CD1c-positive myeloid dendritic cell (primary cell): Measurements from ENCODE around the gene RHNO1.
"Not testable (repeated sequence)": the region's sequence is repeated elsewhere in the genome, so short reads cannot be mapped to it uniquely, and the experiment has no call there.

Experiments used
- DNase-seq: peaks from one replicate; pipeline ENCODE4 v3.0.0-alpha.2; 2016; ENCODE audit errors: extremely low spot score

The RHNO1 gene

DNA sequence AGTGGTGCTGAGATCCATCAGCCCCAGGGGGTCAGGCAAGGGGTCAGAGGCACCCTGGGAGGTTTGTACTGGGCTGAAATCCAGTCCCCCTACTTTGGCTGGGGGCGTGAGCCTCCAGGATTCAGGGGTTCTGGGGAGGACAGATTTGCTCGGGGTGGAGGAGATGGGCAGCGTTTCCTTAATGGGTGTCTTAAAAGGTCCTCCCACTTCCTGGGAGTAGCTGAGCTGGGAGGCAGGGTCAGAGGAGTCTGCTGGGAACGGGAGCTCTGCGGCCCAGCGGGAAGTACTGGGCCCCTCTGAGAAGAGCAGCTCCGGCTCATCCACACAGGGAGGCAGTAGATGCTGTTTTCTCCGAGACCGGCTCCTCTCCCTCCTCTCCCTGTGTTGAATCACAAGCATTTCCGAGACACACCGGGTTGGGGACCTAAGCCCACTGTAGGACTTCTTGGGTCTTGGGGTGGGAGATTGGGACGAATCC is 18.0 kb upstream of the RHNO1 start:
- DNase-seq: no peak

DNA sequence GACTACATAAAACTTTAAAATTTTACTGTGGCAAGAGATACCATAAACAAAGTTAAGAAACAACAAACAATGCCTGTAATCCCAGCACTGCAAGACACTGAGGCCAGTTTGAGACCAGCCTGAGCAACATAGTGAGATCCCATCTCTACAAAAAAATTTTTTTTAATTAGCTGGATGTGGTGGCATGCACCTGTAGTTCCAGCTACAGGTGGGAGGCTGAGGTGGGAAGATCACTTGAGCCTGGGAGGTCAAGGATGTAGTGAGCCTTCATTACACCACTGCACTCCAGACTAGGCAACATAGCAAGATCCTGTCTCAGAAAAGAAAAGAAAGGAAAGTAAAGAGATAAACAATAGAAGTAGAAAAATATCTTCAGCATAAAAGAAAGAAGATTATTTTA is 16.9 kb upstream of the RHNO1 start:
- DNase-seq: no peak

DNA sequence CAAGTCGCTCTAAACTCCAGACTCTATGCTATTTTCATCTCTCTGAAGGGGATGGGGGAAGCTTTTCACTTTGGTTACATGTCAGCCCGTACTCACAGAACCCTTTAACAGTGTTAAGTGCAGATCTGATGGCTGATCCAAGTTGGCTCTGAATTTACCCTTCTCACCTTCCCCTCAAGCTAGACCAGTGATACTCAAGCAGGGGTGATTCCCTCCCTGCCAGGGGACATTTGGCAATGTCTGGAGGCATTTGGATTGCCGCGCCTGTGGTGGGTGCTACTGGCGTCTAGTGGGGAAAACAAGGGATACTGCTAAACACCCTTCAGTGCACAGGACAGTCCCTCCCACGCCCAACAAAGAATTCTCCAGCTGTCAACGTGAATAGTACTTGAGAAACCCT is 14.1 kb upstream of the RHNO1 start:
- no peak for DNase-seq

DNA sequence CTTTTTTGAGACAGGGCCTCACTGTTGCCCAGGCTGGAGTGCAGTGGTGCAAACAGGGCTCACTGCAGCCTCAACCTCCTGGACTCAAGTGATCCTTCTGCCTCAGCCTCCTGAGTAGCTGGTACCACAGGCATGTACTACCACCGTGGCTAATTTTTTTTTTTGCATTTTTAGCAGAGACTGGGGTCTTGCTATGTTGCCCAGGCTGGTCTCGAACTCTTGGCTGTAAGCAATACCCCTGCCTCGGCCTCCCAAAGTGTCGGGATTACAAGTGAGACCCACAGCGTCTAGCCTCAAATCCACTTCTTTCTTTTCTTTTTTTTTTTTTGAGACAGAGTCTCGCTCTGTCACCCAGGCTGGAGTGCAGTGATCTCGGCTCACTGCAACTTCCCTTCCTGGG is 13.6 kb upstream of the RHNO1 start:
- not testable (repeated sequence) for DNase-seq

DNA sequence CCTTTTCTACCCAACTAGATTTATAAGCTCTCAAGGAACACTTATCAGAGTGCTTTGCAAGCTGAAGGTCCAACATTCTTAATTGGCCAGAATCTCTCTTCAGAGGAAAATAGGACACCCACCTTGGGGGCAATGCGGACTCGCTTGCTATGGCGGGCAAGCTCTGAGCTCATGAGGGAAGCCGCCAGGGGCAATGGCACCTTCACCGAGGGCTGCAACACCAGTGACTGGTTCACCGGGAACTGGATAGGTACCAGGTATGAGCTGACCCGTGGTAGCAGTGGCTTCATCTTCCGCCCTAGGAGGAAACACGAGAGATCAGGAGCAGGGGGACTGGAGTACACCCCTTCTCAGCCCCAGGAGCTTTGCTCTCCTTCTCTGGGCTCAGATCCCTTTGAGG is 12.8 kb upstream of the RHNO1 start:
- DNase-seq: no peak

DNA sequence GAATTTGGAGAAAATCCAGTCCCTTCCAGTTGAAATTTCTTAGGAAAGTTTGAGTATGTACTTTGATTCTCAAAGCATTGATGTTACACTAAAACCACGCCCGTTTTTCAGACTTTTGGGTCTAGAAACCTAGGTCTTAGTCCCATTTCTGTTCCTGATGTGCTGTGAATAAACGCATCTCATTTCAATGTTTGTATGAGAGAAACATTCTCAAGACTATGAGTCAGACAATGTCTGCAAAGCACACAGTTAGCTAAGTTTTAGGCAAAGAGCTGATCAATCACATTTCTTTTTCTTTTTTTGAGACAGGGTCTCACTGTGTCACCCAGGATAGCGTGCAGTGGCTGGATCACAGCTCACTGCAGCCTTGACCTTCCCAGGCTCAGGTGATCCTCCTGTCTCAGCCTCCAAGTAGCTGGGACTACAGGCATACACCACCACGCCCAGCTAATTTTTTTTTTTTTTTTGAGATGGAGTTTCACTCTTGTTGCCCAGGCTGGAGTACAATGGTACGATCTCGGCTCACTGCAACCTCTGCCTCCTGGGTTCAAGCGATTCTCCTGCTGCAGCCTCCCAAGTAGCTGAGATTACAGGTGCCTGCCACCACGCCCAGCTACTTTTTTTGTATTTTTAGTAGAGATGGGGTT is 7.9 kb upstream of the RHNO1 start:
- not testable (repeated sequence) for DNase-seq

DNA sequence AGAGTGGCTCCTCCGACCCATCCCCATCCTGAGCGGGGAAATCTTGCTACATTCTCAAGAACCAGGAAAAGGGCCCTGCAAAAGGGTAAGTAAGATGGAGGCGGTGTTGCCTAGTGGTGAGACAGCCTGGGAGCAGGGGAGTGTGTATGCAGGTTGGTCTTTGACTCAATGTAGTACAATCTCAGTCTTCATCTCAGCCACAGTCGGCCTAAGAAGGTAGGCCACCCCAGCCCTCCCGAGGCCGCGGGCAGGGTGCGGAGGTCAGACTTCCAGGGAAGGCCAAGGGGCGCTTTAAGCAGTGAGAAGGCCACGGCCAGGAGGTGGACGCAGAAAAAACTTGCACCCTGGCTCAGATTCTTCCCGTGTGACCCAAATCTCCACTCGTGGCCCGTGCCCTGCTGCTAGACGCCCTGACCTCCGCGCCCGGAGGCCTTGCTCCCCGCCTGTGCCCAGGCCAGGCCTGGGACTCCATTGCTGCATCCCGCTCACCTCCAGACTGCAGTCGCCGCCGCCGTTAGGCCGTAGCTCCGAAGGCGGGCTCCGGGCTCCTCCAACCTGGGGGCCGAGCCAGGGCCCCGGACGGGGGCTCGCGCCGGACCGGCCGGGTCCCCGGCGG is 484 bp upstream of the RHNO1 start:
- DNase-seq: peak; percentile 2

DNA sequence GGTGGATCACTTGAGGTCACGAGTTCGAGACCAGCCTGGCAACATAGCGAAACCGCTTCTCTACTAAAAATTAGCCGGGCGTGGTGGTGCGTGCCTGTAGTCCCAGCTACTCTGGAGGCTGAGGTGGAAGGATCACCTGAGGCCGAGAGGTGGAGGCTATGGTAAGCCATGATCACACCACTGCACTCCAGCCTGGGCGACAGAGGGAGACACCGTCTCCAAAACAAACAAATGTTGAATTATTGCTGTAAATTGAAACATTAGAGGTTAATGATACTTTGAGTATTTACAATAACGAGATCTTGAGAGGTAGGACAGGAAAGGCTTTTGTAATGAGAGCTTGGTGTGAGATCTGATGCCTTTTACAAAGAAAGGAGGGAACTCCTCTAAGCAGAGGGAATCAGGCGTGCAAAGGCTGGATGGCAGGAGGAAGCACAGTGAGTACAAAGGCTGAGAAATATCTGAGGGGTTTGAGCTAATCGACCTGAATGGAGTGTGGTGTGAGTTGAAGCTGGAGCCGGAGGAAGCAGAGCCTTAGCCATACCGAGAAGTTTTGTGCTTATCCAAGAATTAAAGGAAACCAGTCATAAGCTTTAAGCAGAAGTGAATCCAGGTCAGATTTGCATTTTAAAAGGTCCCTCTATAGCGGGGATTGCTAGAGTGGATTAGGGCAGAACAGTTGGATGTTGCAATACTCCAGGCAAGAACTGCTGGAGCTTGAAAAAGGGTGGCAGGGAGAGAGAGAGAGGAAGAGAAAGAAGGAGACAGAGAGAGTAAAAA is 1.1 kb downstream of the RHNO1 start:
- peak; percentile 82 for DNase-seq

DNA sequence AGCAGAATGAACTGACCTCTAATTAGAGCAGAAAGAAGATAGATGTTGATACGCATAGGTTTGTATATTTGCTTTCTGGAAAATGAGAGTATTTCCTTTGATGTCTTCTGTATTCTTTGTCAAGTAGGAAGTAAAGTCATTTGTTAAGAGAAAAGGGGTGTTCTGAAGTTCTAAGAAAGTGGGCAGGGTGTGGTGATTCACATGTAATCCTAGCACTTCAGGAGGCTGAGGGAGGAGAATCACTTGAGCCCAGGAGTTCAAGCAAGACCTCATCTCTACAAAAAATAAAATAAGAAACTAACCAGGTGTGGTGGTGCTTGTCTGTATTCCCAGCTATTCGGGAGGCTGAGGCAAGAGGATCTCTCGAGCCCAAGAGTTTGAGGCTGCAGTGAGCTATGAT is 2.8 kb downstream of the RHNO1 start:
- DNase-seq: peak; percentile 1

DNA sequence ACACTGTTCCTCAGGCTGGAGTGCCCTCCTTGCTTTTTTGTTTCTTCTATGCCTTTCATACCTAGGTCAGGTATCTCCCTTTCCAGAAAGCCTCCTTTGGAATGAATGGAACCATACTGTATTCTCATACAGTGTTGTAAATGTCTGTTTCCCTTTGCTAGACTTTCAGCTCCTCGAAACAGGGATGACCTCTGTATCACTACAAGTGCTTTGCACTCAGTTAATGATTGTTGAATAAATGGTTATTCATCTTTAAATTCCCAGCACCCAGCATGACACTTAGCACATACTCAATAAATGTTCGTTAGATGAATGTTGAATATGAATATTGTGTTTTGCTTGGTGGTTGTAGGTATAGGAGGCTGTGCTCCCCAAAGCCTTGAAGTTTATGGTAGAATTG is 7.8 kb downstream of the RHNO1 start:
- no peak for DNase-seq

DNA sequence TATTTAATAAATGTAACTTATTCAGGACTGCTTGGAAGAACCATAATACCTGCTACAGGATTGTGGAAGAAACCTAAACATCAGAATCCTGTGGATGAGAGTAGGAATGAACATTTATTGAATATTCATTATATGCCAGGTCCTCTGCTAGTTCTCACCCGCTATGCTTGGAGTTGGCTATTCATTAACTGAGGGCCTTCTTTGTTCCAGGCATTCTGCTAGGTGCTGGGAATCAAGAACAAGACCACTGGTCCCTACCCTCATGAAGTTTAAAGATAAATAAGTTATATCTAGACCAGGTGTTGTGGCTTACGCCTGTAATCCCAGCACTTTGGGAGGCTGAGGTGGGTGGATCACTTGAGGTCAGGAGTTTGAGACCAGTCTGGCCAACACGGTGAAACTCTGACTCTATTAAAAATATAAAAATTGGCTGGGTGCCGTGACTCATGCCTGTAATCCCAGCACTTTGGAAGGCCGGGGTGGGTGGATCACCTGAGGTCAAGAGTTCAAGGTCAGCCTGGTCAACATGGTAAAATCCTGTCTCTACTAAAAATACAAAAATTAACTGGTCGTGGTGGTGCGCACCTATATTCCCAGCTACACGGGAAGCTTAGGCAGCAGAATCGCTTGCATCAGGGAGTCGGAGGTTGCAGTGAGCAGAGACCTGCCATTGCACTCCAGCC is 9.9 kb downstream of the RHNO1 start:
- no peak for DNase-seq

DNA sequence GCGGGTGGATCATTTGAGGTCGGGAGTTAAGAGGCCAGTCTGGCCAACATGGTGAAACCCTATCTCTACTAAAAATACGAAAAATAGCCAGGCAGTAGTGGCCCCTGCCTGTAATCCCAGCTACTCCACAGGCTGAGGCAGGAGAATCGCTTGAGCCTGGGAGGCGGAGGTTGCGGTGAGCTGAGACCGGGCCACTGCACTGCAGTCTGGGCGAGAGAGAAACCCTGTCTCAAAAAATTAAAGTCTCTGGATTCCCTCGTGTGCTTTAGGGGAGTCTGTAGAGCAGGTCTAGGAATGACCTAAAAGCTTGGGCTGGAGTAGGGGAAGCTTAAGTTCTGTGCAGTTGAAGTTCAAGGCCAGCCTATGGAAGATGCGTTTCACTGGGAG is 13.0 kb downstream of the RHNO1 start:
- DNase-seq: no peak

DNA sequence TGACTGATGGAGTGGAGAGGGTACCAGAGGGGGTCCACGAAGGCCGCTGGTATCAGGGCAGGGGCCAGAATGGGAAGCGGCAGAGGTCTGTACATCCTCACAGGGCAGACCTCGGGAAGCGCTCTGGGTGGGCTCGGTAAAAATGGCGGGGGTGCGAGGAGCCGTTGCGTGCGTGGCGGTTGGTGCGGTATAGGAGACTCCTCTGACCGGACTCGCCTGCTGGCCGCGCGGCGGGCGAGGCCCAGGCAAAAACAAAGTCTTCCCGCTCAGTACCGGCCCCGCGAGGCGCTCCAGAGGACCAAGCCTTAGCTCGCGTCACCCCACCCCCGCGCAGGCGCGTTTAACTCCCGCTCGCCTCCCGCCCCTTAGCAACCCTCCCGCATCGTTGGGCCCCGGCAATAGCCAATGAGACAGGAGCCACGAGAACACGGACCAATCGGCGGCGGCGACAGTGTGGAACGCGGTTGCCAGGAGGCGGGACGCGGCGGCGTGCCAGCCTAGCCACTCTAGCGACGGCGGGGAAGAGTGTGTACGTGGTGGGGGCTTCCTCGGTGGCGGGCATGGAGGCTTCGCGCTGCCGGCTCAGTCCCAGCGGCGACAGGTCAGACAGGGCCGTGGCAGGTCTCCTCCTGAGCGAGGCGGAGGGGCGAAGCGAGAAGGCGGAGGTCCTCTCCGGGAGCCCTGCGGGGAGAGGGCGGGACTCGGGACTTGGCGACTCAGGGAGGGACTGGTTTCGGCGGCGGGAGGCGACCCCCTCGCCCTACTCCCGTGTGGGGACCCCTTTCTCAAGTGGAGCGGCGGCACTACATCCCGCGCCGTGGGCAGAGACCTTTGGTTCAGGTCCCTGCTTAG is 13.6 kb downstream of the RHNO1 start, which contains the start of gene TULP3:
Gene TULP3, plus strand, starts transcription at position 504 of the 852 bp plus-strand sequence. Its CDS starts 57 bp downstream, at position 561.
- peak; percentile 98 for DNase-seq

DNA sequence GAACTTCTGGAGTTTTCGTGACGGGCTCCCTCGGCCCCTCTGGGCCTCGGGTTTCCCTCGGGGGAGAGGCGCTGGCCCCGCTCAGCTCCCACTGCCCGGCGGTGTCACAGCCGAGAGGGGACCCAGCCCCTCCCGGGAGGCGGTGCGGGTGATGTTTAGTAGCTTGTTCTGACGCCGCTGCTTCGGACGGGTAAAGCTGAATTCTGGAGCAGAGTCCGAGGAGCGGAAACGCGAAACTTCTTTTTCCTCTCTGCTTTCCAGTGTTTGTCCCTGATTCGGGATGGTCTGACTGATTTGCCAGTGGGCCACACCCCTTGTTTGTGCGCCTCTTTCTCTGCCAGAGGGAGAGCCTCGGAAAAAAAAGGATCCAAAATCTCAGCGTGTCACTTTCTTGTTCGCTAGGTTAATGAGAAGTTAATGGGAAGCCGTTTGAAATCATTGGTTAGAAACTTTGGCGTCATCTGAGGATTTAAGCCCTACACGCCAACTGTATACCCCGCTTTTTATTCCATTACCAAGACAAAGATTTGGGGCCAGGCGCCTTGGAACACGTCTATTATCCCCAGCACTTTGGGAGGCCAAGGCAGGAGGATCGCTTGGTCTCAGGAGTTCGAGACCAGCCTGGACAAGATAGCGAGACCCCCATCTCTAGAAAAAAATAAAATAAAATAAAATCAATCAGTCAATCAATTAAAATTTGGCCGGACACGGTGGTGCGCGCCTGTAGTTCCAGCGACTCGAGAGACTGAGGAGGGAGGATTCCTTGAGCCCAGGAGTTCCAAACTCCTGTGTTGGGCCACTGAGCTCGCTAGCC is 14.4 kb downstream of the RHNO1 start:
- peak; percentile 24 for DNase-seq

DNA sequence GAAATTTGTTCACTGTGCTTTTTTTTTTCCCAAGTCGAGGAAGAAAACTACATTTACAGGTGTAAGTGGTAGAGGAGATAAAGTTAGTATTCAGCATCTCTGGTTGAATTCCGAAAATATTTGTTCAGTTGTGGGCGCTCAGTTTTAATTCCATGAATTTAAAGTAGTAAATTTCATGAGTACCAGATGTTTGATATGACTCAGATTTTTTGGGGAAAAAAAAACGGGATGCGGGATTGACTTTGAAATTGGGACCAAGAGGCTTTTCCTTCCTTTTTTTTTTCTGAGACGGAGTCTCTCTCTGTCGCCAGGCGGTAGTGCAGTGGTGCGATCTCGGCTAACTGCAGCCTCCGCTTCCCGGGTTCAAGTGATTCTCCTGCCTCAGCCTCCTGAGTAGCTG is 15.2 kb downstream of the RHNO1 start:
- no peak for DNase-seq

DNA sequence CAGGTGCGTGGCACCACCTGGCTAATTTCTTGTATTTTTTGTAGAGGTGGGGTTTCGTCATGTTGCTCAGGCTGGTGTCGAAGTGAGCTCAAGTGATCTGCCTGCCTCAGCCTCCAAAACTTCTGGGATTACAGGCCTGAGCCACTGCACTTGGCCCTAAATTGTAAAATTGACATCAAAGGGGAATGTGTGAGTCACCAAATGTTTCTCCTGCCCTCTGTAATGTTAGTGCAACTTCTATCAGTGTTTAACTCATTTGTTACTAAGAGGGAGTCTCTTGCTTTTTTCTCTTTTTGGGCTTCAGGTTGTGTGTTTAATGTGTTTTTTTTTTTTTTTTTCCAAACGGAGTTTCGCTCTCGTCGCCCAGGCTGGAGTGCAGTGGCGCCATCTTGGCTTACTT is 16.0 kb downstream of the RHNO1 start:
- DNase-seq: no peak

DNA sequence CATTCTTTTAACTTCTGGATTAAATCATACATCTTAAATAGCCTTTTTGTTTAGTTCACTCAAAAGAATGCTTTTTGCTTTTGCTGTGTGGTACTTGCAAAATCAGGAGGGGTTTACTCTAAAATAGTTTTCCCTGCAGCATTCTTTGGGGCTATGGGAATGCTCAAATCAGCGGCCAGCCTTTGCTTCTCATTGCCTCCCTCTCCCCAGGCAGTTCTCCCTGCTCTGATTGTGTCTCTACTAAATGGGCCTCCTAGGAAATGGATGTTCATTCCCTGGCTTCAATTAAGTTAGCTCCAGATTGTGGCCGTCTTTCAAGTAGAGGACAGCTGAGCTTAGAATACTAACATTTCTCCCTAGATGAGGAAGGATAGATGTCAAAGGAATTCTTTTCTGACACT is 18.0 kb downstream of the RHNO1 start:
- no peak for DNase-seq

DNA sequence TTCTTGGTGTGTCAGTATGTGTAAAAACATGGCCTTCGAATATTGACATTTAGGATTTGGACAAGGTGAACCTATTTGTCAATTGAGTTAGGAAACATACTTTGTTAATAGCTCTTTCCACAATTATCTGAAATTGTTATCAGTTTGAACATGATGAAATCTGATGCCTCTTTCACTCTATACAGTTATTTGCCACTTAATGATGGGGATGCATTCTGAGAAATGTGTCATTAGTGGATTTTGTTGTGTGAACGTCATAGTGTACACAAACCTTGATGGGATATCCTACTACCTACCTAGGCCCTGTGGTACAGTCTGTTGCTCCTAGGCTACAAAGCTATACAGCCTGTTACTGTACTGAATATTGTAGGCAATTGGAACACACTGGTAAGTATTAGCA is 18.5 kb downstream of the RHNO1 start:
- DNase-seq: no peak

DNA sequence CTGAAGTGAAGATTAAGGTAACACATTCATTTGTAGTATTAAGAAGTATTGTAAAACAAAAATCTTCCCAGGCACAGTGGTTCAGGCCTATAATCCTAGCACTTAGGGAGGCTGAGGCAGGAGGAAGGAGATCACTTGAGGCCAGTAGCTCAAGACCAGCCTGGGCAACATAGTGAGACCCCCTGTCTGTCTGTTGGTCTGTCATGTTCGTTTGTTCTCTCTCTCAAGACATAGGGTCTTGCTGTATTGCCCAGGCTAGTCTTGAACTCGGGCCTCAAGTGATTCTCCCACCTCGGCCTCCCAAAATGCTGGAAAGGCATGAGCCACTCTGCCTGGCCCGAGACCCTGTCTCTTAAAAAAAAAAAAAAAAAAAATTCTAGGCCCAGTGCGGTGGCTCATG is 20.4 kb downstream of the RHNO1 start:
- DNase-seq: no peak

DNA sequence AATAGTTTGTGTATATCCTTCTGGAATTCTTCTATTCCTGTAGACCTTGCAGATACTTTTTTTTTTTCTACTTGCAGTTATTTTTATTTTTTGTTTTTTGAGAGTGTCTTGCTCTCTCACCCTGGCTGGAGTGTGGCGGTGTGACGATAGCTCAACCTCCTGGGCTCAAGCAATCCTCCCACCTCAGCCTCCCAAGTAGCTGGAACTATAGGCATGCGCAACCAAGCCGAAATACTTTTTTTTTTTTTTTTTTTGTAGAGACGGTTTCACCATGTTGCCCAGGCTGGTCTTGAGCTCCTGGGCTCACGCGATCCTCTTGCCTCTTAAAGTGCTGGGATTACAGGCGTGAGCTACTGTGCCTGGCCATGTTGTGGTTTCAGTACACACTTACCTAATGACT is 23.6 kb downstream of the RHNO1 start:
- no peak for DNase-seq
